Astrocyte of the spinal cord (primary cell): Measurements from ENCODE around the gene PIAS1.

Experiments
- DNase-seq: peaks from one replicate; pipeline ENCODE4 v3.0.0; 2011; ENCODE audit warnings: low read depth, low spot score
- H3K4me3 ChIP-seq: 2 replicates; pipeline ENCODE4 v1.5.1; 2011; ENCODE audit warnings: low read depth, mild to moderate bottlenecking, low read length, moderate library complexity
- CTCF ChIP-seq: IDR thresholded peaks from 2 replicates; pipeline ENCODE4 v1.5.1; 2012; ENCODE audit warnings: low read depth, mild to moderate bottlenecking, low read length, inconsistent platforms
- in situ Hi-C: cut with HindIII; loops from 2 replicates; pipeline ENCODE4 v1.10.0; 2017; ENCODE audit warnings: low sequenced_read_pairs

Gene PIAS1

GRCh38 chr15:68228143-68228970 is 174.2 kb downstream of the PIAS1 start:
- in situ Hi-C loops: no loop called here
- peak; percentile 14 for DNase-seq
- TF ChIP-seq CTCF: no peak
- H3K4me3 ChIP-seq: peak overlapping the region; percentile 69

- in situ Hi-C loops: no loop called here
- peak overlapping the region; percentile 69 for H3K4me3 ChIP-seq
- DNase-seq: no peak
- no peak for TF ChIP-seq CTCF
Observed at GRCh38 chr15:68228971-68229385, 174.9 kb downstream of the PIAS1 start.

- in situ Hi-C loops: no loop called here
- no peak for TF ChIP-seq CTCF
- peak; percentile 75 for DNase-seq
Observed at GRCh38 chr15:68229386-68230156, 175.5 kb downstream of the PIAS1 start, which contains the start of gene CLN6. CLN6 (minus strand) TSS chr15:68229728; CDS start chr15:68229584, 144 bp downstream.

GRCh38 chr15:68230157-68231100 is 176.3 kb downstream of the PIAS1 start:
- in situ Hi-C loops: no loop called here
- no peak for TF ChIP-seq CTCF
- peak overlapping the region; percentile 69 for H3K4me3 ChIP-seq
- no peak for DNase-seq

More at GRCh38 chr15:68229386-68230156, 175.5 kb downstream of the PIAS1 start, which contains the start of gene CLN6:
- peak within 1 kb of the TSS; percentile 69 for H3K4me3 ChIP-seq

GRCh38 chr15:68231102-68231818 is 177.1 kb downstream of the PIAS1 start:
- no peak for DNase-seq
- in situ Hi-C loops: no loop called here
- TF ChIP-seq CTCF: no peak
- no peak overlapping the region for H3K4me3 ChIP-seq
